ENCODE results near the gene STXBP5. TPM values are rescaled to one million over a fixed set of nuclear protein-coding genes. Genes with fewer than 3 reads are reported as not detected.

The STXBP5 gene
- total RNA-seq, 4 donors from 2014 or later = 78.4 to 115 (median 90.7) TPM

GRCh38 chr6:147170269-147170668 lies 33.9 kb upstream of the STXBP5 start:
- Histone ChIP-seq H3K4me1 (no peaks in the 10 kb centered on the region), H3K36me3 (no peaks in the 10 kb centered on the region), H3K27me3 (no peaks in the 10 kb centered on the region), H3K9me3 (no peaks in the 10 kb centered on the region), H3K4me3 (no peak overlapping the region), H3K27ac (no peak overlapping the region)
- no peak for DNase-seq
- TF ChIP-seq POLR2A (IDR thresholded peaks at IDR 0.05) (no peak), CTCF (IDR thresholded peaks at IDR 0.05) (no peak)

- no peaks in the 10 kb centered on the region for H3K27me3 ChIP-seq
- DNase-seq = no peak
- H3K36me3 ChIP-seq = no peaks in the 10 kb centered on the region
- no peak overlapping the region for H3K4me3 ChIP-seq
- H3K9me3 ChIP-seq = no peaks in the 10 kb centered on the region
- no peaks in the 10 kb centered on the region for H3K4me1 ChIP-seq
- no peak overlapping the region for H3K27ac ChIP-seq
- TF ChIP-seq POLR2A (IDR thresholded peaks at IDR 0.05) = no peak
Observed at GRCh38 chr6:147173140-147173539, 31.1 kb upstream of the STXBP5 start.

GRCh38 chr6:147173675-147174308 lies 30.4 kb upstream of the STXBP5 start:
- no peak for DNase-seq
- TF ChIP-seq CTCF (IDR thresholded peaks at IDR 0.05) = no peak
- TF ChIP-seq POLR2A (IDR thresholded peaks at IDR 0.05) = no peak
- no peaks in the 10 kb centered on the region for H3K4me1 ChIP-seq

GRCh38 chr6:147176795-147177194 lies 27.4 kb upstream of the STXBP5 start:
- H3K4me1 ChIP-seq = no peaks in the 10 kb centered on the region
- no peak for TF ChIP-seq POLR2A (IDR thresholded peaks at IDR 0.05)
- H3K27me3 ChIP-seq = no peaks in the 10 kb centered on the region
- DNase-seq = no peak
- H3K4me3 ChIP-seq = no peak overlapping the region
- no peak overlapping the region for H3K27ac ChIP-seq
- H3K9me3 ChIP-seq = no peaks in the 10 kb centered on the region
- no peaks in the 10 kb centered on the region for H3K36me3 ChIP-seq

More at GRCh38 chr6:147173675-147174308, 30.4 kb upstream of the STXBP5 start:
- no peaks in the 10 kb centered on the region for H3K36me3 ChIP-seq
- H3K4me3 ChIP-seq = no peak overlapping the region
- no peaks in the 10 kb centered on the region for H3K9me3 ChIP-seq
- H3K27me3 ChIP-seq = no peaks in the 10 kb centered on the region
- no peak overlapping the region for H3K27ac ChIP-seq

- no peak for DNase-seq
- no peak for TF ChIP-seq POLR2A (IDR thresholded peaks at IDR 0.05)
- Histone ChIP-seq H3K36me3 (no peaks in the 10 kb centered on the region), H3K27me3 (no peaks in the 10 kb centered on the region), H3K4me1 (no peaks in the 10 kb centered on the region), H3K4me3 (no peak overlapping the region), H3K27ac (no peak overlapping the region), H3K9me3 (no peaks in the 10 kb centered on the region)
Observed at GRCh38 chr6:147177286-147177685, 26.9 kb upstream of the STXBP5 start.

- H3K36me3 ChIP-seq = no peaks in the 10 kb centered on the region
- H3K4me1 ChIP-seq = no peaks in the 10 kb centered on the region
- no peak for TF ChIP-seq CTCF (IDR thresholded peaks at IDR 0.05)
- TF ChIP-seq POLR2A (IDR thresholded peaks at IDR 0.05) = no peak
- no peak overlapping the region for H3K27ac ChIP-seq
- H3K4me3 ChIP-seq = no peak overlapping the region
- H3K9me3 ChIP-seq = no peaks in the 10 kb centered on the region
- DNase-seq = no peak
- H3K27me3 ChIP-seq = no peaks in the 10 kb centered on the region
Observed at GRCh38 chr6:147178355-147178754, 25.9 kb upstream of the STXBP5 start.

GRCh38 chr6:147179809-147180208 lies 24.4 kb upstream of the STXBP5 start:
- H3K9me3 ChIP-seq = no peaks in the 10 kb centered on the region
- H3K27ac ChIP-seq = no peak overlapping the region
- no peak for DNase-seq
- no peaks in the 10 kb centered on the region for H3K27me3 ChIP-seq
- H3K36me3 ChIP-seq = no peaks in the 10 kb centered on the region
- TF ChIP-seq POLR2A (IDR thresholded peaks at IDR 0.05) = no peak
- TF ChIP-seq CTCF (IDR thresholded peaks at IDR 0.05) = no peak
- H3K4me3 ChIP-seq = no peak overlapping the region
- no peaks in the 10 kb centered on the region for H3K4me1 ChIP-seq
